ENCODE data around the gene DCST2.

- no peak for TF ChIP-seq CTCF (IDR thresholded peaks at IDR 0.05; ENCODE audit: poor library complexity, severe bottlenecking)
- TF ChIP-seq RAD21 (conservative IDR thresholded peaks at IDR 0.05) = no peak
- TF ChIP-seq EZH2 (IDR thresholded peaks at IDR 0.05; ENCODE audit: borderline replicate concordance, insufficient read depth, low read length, poor library complexity, severe bottlenecking) = no peak
- TF ChIP-seq REST (IDR thresholded peaks at IDR 0.05; ENCODE audit: borderline replicate concordance) = no peak
Measured at GRCh38 chr1:155003766-155004351, 29.7 kb downstream of the DCST2 start.

All from neural cell (in vitro differentiated cells).